Body of pancreas (tissue), 4 donors: Measurements from ENCODE around the gene ITPKC.

Source experiments
- POLR2A ChIP-seq, 3 donors: fragments of 450-650 bp; IDR thresholded peaks; one replicate each; pipeline ENCODE4 v1.6.1; 2016; ENCODE audit warnings: antibody characterized with exemption in 3 of 3, mild to moderate bottlenecking in 2 of 3
- TF ChIP-seq, protein P1 (sequence below), 7 experiments: fragments of 450-650 bp in 4 of 7; fragments of 200-600 bp in 3 of 7; sonication (generic) in 3 of 7; IDR thresholded peaks; one replicate each; pipeline ENCODE4 v1.5.1; 2016 to 2019; ENCODE audit warnings: antibody characterized with exemption in 7 of 7

DNA sequence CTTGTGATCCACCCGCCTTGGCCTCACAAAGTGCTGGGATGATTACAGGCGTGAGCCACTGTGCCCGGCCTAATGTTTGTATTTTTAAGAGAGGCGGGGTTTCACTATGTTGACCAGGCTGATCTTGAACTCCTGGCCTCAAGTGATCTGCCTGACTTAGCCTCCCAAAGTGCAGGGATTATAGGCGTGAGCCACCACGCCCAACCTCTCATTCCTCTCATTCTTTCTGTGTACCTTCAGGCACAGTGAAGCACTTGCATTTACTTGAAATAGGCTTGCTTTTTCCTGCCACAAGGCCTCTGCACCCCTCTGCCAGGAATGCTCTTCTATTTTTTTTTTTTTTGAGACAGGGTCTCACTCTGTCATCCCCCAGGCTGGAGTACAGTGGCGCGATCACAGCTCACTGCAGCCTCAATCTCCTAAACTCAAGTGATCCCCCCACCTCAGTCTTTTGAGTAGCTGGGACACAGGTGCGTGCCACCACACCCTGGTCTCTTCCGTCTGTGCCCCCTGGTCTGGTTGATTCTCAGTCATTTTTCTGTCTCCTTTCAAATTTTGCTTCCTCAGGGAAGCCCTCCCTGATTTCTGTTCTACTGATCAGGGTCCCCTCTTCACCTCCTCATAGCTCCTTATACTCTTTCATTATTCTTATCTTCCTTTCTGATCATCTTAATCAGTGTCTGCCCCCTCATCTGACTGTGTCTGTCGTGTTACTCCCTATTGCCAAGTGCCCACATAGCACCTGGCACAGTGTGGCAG lies 18.3 kb downstream of the ITPKC start:
- TF ChIP-seq, protein P1, sequence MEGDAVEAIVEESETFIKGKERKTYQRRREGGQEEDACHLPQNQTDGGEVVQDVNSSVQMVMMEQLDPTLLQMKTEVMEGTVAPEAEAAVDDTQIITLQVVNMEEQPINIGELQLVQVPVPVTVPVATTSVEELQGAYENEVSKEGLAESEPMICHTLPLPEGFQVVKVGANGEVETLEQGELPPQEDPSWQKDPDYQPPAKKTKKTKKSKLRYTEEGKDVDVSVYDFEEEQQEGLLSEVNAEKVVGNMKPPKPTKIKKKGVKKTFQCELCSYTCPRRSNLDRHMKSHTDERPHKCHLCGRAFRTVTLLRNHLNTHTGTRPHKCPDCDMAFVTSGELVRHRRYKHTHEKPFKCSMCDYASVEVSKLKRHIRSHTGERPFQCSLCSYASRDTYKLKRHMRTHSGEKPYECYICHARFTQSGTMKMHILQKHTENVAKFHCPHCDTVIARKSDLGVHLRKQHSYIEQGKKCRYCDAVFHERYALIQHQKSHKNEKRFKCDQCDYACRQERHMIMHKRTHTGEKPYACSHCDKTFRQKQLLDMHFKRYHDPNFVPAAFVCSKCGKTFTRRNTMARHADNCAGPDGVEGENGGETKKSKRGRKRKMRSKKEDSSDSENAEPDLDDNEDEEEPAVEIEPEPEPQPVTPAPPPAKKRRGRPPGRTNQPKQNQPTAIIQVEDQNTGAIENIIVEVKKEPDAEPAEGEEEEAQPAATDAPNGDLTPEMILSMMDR (IDR thresholded peaks at IDR 0.05) = no peak
- TF ChIP-seq POLR2A (IDR thresholded peaks at IDR 0.05) = no peak
